Breast epithelium (tissue), 3 donors: ENCODE results near the gene ROR1.

ENCODE experiments used
- POLR2AphosphoS5 ChIP-seq, 3 donors: sonication (generic); formaldehyde crosslinking; IDR thresholded peaks; one replicate each; pipeline ENCODE4 v1.6.1; 2017; ENCODE audit warnings: antibody characterized with exemption in 3 of 3
- TF ChIP-seq, protein P1 (sequence below), 3 donors: fragments of 450-650 bp; IDR thresholded peaks; one replicate each; pipeline ENCODE4 v1.5.1; 2016 to 2017; ENCODE audit warnings: antibody characterized with exemption in 3 of 3, mild to moderate bottlenecking in 3 of 3, moderate library complexity in 3 of 3

GRCh38 chr1:64175639-64176038, 401.8 kb downstream of the ROR1 start:
- TF ChIP-seq, protein P1, sequence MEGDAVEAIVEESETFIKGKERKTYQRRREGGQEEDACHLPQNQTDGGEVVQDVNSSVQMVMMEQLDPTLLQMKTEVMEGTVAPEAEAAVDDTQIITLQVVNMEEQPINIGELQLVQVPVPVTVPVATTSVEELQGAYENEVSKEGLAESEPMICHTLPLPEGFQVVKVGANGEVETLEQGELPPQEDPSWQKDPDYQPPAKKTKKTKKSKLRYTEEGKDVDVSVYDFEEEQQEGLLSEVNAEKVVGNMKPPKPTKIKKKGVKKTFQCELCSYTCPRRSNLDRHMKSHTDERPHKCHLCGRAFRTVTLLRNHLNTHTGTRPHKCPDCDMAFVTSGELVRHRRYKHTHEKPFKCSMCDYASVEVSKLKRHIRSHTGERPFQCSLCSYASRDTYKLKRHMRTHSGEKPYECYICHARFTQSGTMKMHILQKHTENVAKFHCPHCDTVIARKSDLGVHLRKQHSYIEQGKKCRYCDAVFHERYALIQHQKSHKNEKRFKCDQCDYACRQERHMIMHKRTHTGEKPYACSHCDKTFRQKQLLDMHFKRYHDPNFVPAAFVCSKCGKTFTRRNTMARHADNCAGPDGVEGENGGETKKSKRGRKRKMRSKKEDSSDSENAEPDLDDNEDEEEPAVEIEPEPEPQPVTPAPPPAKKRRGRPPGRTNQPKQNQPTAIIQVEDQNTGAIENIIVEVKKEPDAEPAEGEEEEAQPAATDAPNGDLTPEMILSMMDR (IDR thresholded peaks at IDR 0.05): no peak
- TF ChIP-seq POLR2AphosphoS5 (IDR thresholded peaks at IDR 0.05): no peak
